SK-N-SH (cell line): ENCODE measurements around the gene STRIP2. TPM values are rescaled to one million over a fixed set of nuclear protein-coding genes. Genes with fewer than 3 reads are reported as not detected.

Experiments used
- CTCF ChIA-PET: fragments of 300-600, 350-600 bp; formaldehyde crosslinking; extraction: SDS; loops from one replicate; lab custom pipeline; 2021; lab: Yijun Ruan, JAX
- POLR2A ChIA-PET: fragments of 350-600 bp; sonication (Branson Sonifier 250); formaldehyde crosslinking; extraction: SDS; loops from one replicate; lab custom pipeline; 2020; ENCODE audit warnings: antibody characterized with exemption, inconsistent platforms; lab: Yijun Ruan, JAX
- DNase-seq: peaks from one replicate; pipeline ENCODE4 v3.0.0; 2012
- H2AFZ ChIP-seq: fragments of 200-600 bp; sonication (generic); 2 replicates; pipeline ENCODE4 v1.8.1; 2016; ENCODE audit warnings: antibody characterized with exemption, mild to moderate bottlenecking, low read depth
- H3F3A ChIP-seq: fragments of 200-600 bp; sonication (generic); replicated peaks from 2 replicates; pipeline ENCODE3; 2016; ENCODE audit warnings: antibody characterized with exemption, mild to moderate bottlenecking; ENCODE audit not compliant: insufficient read depth
- H3K27ac ChIP-seq, 2 experiments: fragments of 200-500 bp in 1 of 2; fragments of 200-600 bp in 1 of 2; sonication (Bioruptor generic) in 1 of 2; sonication (generic), shearing (Covaris generic) in 1 of 2; 2 replicates each; pipeline versions ENCODE4 v1.5.1 to v1.6.1; 2014 to 2016; ENCODE audit warnings: low read depth in 2 of 2, inconsistent platforms in 1 of 2, low read length in 1 of 2, mild to moderate bottlenecking in 1 of 2, mixed read lengths in 1 of 2
- H3K27me3 ChIP-seq: fragments of 200-600 bp; sonication (generic), shearing (Covaris generic); 2 replicates; pipeline ENCODE4 v1.6.1; 2016; ENCODE audit warnings: mixed run types; ENCODE audit not compliant: insufficient read depth
- H3K36me3 ChIP-seq, 2 experiments: fragments of 200-500 bp in 1 of 2; fragments of 200-600 bp in 1 of 2; sonication (Bioruptor generic) in 1 of 2; sonication (generic) in 1 of 2; replicated peaks in 1 of 2; 2 replicates each; pipeline versions ENCODE3 to v1.5.1; 2014 to 2016; ENCODE audit warnings: low read length in 1 of 2, mild to moderate bottlenecking in 1 of 2; ENCODE audit not compliant: insufficient read depth in 2 of 2, control insufficient read depth in 1 of 2
- H3K4me1 ChIP-seq, 2 experiments: fragments of 200-500 bp in 1 of 2; fragments of 200-600 bp in 1 of 2; sonication (Bioruptor generic) in 1 of 2; sonication (generic), shearing (Covaris generic) in 1 of 2; 2 replicates each; pipeline versions ENCODE4 v1.5.1 to v1.6.1; 2014 to 2016; ENCODE audit warnings: low read depth in 1 of 2, low read length in 1 of 2, mixed run types in 1 of 2; ENCODE audit not compliant: insufficient read depth in 2 of 2, control insufficient read depth in 1 of 2
- H3K4me2 ChIP-seq: fragments of 200-600 bp; sonication (generic), shearing (Covaris generic); 2 replicates; pipeline ENCODE4 v1.6.1; 2017; ENCODE audit warnings: mixed run types
- H3K4me3 ChIP-seq, 2 experiments: fragments of 200-500 bp in 1 of 2; fragments of 200-600 bp in 1 of 2; sonication (Bioruptor generic) in 1 of 2; sonication (generic), shearing (Covaris generic) in 1 of 2; 2 replicates each; pipeline versions ENCODE4 v1.5.1 to v1.8.1; 2014 to 2016; ENCODE audit warnings: low read depth in 2 of 2, inconsistent platforms in 1 of 2, low read length in 1 of 2, mild to moderate bottlenecking in 1 of 2, mixed read lengths in 1 of 2, moderate library complexity in 1 of 2
- H3K79me2 ChIP-seq: fragments of 200-600 bp; sonication (generic); 2 replicates; pipeline ENCODE4 v1.8.1; 2017; ENCODE audit warnings: mild to moderate bottlenecking; ENCODE audit not compliant: insufficient read depth
- H3K9ac ChIP-seq: fragments of 200-600 bp; sonication (generic); 2 replicates; pipeline ENCODE4 v1.6.1; 2017; ENCODE audit warnings: mixed run types
- H3K9me2 ChIP-seq: fragments of 200-600 bp; sonication (generic); 2 replicates; pipeline ENCODE4 v1.6.1; 2017; ENCODE audit warnings: mixed run types
- H3K9me3 ChIP-seq: fragments of 200-600 bp; sonication (generic); 2 replicates; pipeline ENCODE4 v1.6.1; 2017; ENCODE audit warnings: mixed run types, mild to moderate bottlenecking, moderate library complexity
- H4K20me1 ChIP-seq: fragments of 200-600 bp; sonication (generic); 2 replicates; pipeline ENCODE4 v1.6.1; 2017; ENCODE audit warnings: mild to moderate bottlenecking, mixed run types; ENCODE audit not compliant: insufficient read depth
- CTCF ChIP-seq: fragments of 200-600 bp; sonication (generic); IDR thresholded peaks from 2 replicates; pipeline ENCODE4 v1.6.1; 2017; ENCODE audit warnings: antibody characterized with exemption, mild to moderate bottlenecking, moderate library complexity
- ELF1 ChIP-seq: IDR thresholded peaks from 2 replicates; pipeline ENCODE4 v1.4.0; 2012
- FOXJ3 ChIP-seq: sonication (generic); formaldehyde crosslinking; IDR thresholded peaks from 2 replicates; pipeline ENCODE4 v1.5.1; 2020; ENCODE audit warnings: mild to moderate bottlenecking, missing genetic modification reagents
- GABPA ChIP-seq: IDR thresholded peaks from 2 replicates; pipeline ENCODE4 v1.4.0; 2012; ENCODE audit warnings: low read depth, mild to moderate bottlenecking
- GATA2 ChIP-seq: sonication (generic); formaldehyde crosslinking; IDR thresholded peaks from 2 replicates; pipeline ENCODE4 v1.5.0; 2020; ENCODE audit warnings: mild to moderate bottlenecking, missing genetic modification reagents
- IRF3 ChIP-seq: fragments of 150-350 bp; IDR thresholded peaks from 2 replicates; pipeline ENCODE4 v1.6.1; 2016; ENCODE audit warnings: mild to moderate bottlenecking, low read depth, low read length
- MAX ChIP-seq: IDR thresholded peaks from 2 replicates; pipeline ENCODE4 v1.4.0; 2012; ENCODE audit warnings: low read depth
- NFIC ChIP-seq: IDR thresholded peaks from 2 replicates; pipeline ENCODE4 v1.4.0; 2012; ENCODE audit warnings: borderline replicate concordance
- NRF1 ChIP-seq: IDR thresholded peaks from 2 replicates; pipeline ENCODE4 v1.6.1; 2012; ENCODE audit warnings: low read depth, mild to moderate bottlenecking, low read length
- POLR2AphosphoS5 ChIP-seq: IDR thresholded peaks from 2 replicates; pipeline ENCODE4 v1.6.1; 2012; ENCODE audit warnings: low read depth, low read length
- RAD21 ChIP-seq: IDR thresholded peaks from 2 replicates; pipeline ENCODE4 v1.6.1; 2012; ENCODE audit warnings: mild to moderate bottlenecking, low read length
- RXRA ChIP-seq: IDR thresholded peaks from 2 replicates; pipeline ENCODE4 v1.4.0; 2012; ENCODE audit warnings: low read depth, mild to moderate bottlenecking, borderline replicate concordance
- SMC3 ChIP-seq: IDR thresholded peaks from 2 replicates; pipeline ENCODE4 v1.6.1; 2012; ENCODE audit warnings: low read depth, low read length, improper control_type of control experiment
- TAF1 ChIP-seq: IDR thresholded peaks from 2 replicates; pipeline ENCODE4 v1.6.1; 2012; ENCODE audit warnings: low read depth, mild to moderate bottlenecking, low read length, moderate library complexity, borderline replicate concordance
- USF2 ChIP-seq: fragments of 150-350 bp; IDR thresholded peaks from 2 replicates; pipeline ENCODE4 v1.6.1; 2017; ENCODE audit warnings: antibody characterized with exemption, low read length, low read depth, borderline replicate concordance
- YY1 ChIP-seq: IDR thresholded peaks from 2 replicates; pipeline ENCODE4 v1.4.0; 2012; ENCODE audit warnings: low read depth, mild to moderate bottlenecking
- WGBS: methylation state at CpG from one replicate; pipeline ENCODE4 v1.1.6; 2017; ENCODE audit warnings: low lambda C conversion rate; 5-methylcytosine and 5-hydroxymethylcytosine counted together
- polyA plus RNA-seq, 3 experiments: library from polyadenylated mRNA; depleted of rRNA; stranded (reverse); fragments of >200 nt; gene quantifications; 2 replicates each; pipeline ENCODE4 v1.2.3, GENCODE V29; 2012

STRIP2 gene
- polyA plus RNA-seq, 1 of the 3 experiments (the other 2 are of a cell fraction), result 4.9 TPM

- no peaks in the 10 kb centered on the region for H3K9me3 ChIP-seq
- no peak overlapping the region for H3K9ac ChIP-seq
- WGBS, result 96% methylated on average over 3 of the region's 3 CpGs
- no peak for TF ChIP-seq RXRA
- no peak for TF ChIP-seq CTCF
- no peak for TF ChIP-seq POLR2AphosphoS5
- TF ChIP-seq NFIC, result no peak
- no peak for TF ChIP-seq SMC3
- TF ChIP-seq GABPA, result no peak
- no peak for TF ChIP-seq ELF1
- no peak for TF ChIP-seq NRF1
- TF ChIP-seq YY1, result no peak
- TF ChIP-seq RAD21, result no peak
- TF ChIP-seq TAF1, result no peak
- no peak for TF ChIP-seq FOXJ3
- TF ChIP-seq GATA2 (CRISPR knock-in tag), result no peak
- no peak for TF ChIP-seq MAX
- no peak for TF ChIP-seq USF2
- TF ChIP-seq IRF3, result no peak
- no peaks in the 10 kb centered on the region for H3K27me3 ChIP-seq
- ChIA-PET POLR2A (no interaction called here), CTCF (interaction anchor here (1.0 to 2.6 kb wide), 4 partner anchors 59 to 221 kb away, joined by 3 to 10 read pairs (median 8); no protein-coding TSS in a partner anchor)
- H3F3A ChIP-seq, result peaks cover 14% of the 10 kb centered on the region
- no peak overlapping the region for H3K4me3 ChIP-seq
- H3K4me2 ChIP-seq, result no peak overlapping the region
- no peak for DNase-seq
- no peaks in the 10 kb centered on the region for H4K20me1 ChIP-seq
- H2AFZ ChIP-seq, result no peak overlapping the region
- no peak overlapping the region for H3K27ac ChIP-seq
- H3K4me1 ChIP-seq, result peaks cover 6 to 9% of the 10 kb centered on the region in 2 experiments; a peak in 2 of 4 replicates
- no peaks in the 10 kb centered on the region for H3K36me3 ChIP-seq
- no peaks in the 10 kb centered on the region for H3K79me2 ChIP-seq
- no peaks in the 10 kb centered on the region for H3K9me2 ChIP-seq
These were observed 5.9 kb downstream of the STRIP2 start for GRCh38 chr7:129439963-129440625.
